BE2C (cell line): Measurements from ENCODE around the gene TP53TG5.

ENCODE experiments used
- DNase-seq: peaks from one replicate; pipeline ENCODE4 v3.0.0-alpha.2; 2020
- H3K27me3 ChIP-seq: fragments of 250-450 bp; sonication (Bioruptor Pico); 2 replicates; pipeline ENCODE4 v1.5.1; 2020; ENCODE audit warnings: mild to moderate bottlenecking
- H3K36me3 ChIP-seq: fragments of 250-450 bp; sonication (Bioruptor Pico); 2 replicates; pipeline ENCODE4 v1.5.1; 2020; ENCODE audit warnings: mild to moderate bottlenecking
- H3K4me1 ChIP-seq: fragments of 250-450 bp; sonication (Bioruptor Pico); 2 replicates; pipeline ENCODE4 v1.5.1; 2020
- H3K4me3 ChIP-seq: 2 replicates; pipeline ENCODE4 v1.5.1; 2011; ENCODE audit warnings: low read depth, low read length
- H3K9me3 ChIP-seq: fragments of 250-450 bp; sonication (Bioruptor Pico); 2 replicates; pipeline ENCODE4 v1.5.1; 2020
- CTCF ChIP-seq: IDR thresholded peaks from 2 replicates; pipeline ENCODE4 v1.5.1; 2012; ENCODE audit warnings: mild to moderate bottlenecking, low read depth, low read length

Gene TP53TG5

GRCh38 chr20:45337367-45338120, 40.6 kb downstream of the TP53TG5 start:
- DNase-seq = no peak
- H3K27me3 ChIP-seq = no peaks in the 10 kb centered on the region

GRCh38 chr20:45336530-45337366, 41.4 kb downstream of the TP53TG5 start:
- Histone ChIP-seq H3K4me3 (no peak overlapping the region), H3K9me3 (no peaks in the 10 kb centered on the region), H3K27me3 (no peaks in the 10 kb centered on the region), H3K36me3 (no peaks in the 10 kb centered on the region), H3K4me1 (peaks cover 10% of the 10 kb centered on the region)
- DNase-seq = no peak
- no peak for TF ChIP-seq CTCF

More at GRCh38 chr20:45337367-45338120, 40.6 kb downstream of the TP53TG5 start:
- H3K36me3 ChIP-seq = no peaks in the 10 kb centered on the region
- H3K9me3 ChIP-seq = no peaks in the 10 kb centered on the region
- TF ChIP-seq CTCF = no peak
- no peak overlapping the region for H3K4me3 ChIP-seq
- peaks cover 15% of the 10 kb centered on the region for H3K4me1 ChIP-seq

- Histone ChIP-seq H3K36me3 (no peaks in the 10 kb centered on the region; the same call in none of the 2 replicates), H3K9me3 (no peaks in the 10 kb centered on the region), H3K4me3 (no peak overlapping the region), H3K4me1 (no peaks in the 10 kb centered on the region), H3K27me3 (no peaks in the 10 kb centered on the region)
- DNase-seq = no peak
- no peak for TF ChIP-seq CTCF
Measured at GRCh38 chr20:45330476-45330875, 47.6 kb downstream of the TP53TG5 start.

- no peaks in the 10 kb centered on the region; the same call in none of the 2 replicates for H3K36me3 ChIP-seq
- H3K27me3 ChIP-seq = no peaks in the 10 kb centered on the region
- no peak overlapping the region for H3K4me3 ChIP-seq
- H3K4me1 ChIP-seq = no peaks in the 10 kb centered on the region
- H3K9me3 ChIP-seq = no peaks in the 10 kb centered on the region
- DNase-seq = no peak
- no peak for TF ChIP-seq CTCF
Measured at GRCh38 chr20:45329497-45330319, 48.4 kb downstream of the TP53TG5 start.

GRCh38 chr20:45328451-45328850, 49.7 kb downstream of the TP53TG5 start:
- Histone ChIP-seq H3K27me3 (no peaks in the 10 kb centered on the region), H3K36me3 (no peaks in the 10 kb centered on the region; the same call in none of the 2 replicates)

More at GRCh38 chr20:45328451-45328850, 49.7 kb downstream of the TP53TG5 start:
- no peak for DNase-seq
- TF ChIP-seq CTCF = no peak
- no peak overlapping the region for H3K4me3 ChIP-seq
- no peaks in the 10 kb centered on the region for H3K4me1 ChIP-seq
- H3K9me3 ChIP-seq = no peaks in the 10 kb centered on the region
